ENCODE results near the gene PVR. TPM values are rescaled to one million over a fixed set of nuclear protein-coding genes. Genes with fewer than 3 reads are reported as not detected.
"Not testable (repeated sequence)": the region's sequence is repeated elsewhere in the genome, so short reads cannot be mapped to it uniquely, and the experiment has no call there.

PVR gene
- total RNA-seq, 1 experiment from 2014 or later = 52.1 TPM

GRCh38 chr19:44698492-44699201, 54.9 kb downstream of the PVR start, which contains the start of gene CEACAM16:
Gene CEACAM16, plus strand, starts transcription at chr19:44699151. Its CDS starts 2,306 bp downstream, at chr19:44701457.
- no peak for DNase-seq (ENCODE audit: low read depth)

DNA sequence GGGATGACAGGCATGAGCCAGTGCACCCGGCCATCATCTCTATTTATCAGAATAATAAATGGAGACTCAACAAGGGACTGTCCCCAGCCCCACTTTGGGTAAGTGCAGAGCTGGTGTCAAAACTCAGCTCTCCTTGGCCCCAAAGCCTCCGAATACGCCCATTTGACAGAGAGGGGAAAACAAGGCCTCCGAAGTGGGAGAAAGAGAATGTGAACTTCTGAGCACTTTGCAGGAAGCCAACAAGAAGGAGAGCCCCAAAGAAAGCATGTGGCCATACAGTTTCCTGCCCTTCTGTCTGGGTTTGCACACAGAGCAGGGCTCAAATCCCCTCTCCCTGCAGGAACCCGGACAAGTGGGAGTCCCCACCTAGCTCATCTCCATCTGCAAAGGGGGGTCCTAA, 56.8 kb downstream of the PVR start:
- DNase-seq (ENCODE audit: low read depth) = no peak

DNA sequence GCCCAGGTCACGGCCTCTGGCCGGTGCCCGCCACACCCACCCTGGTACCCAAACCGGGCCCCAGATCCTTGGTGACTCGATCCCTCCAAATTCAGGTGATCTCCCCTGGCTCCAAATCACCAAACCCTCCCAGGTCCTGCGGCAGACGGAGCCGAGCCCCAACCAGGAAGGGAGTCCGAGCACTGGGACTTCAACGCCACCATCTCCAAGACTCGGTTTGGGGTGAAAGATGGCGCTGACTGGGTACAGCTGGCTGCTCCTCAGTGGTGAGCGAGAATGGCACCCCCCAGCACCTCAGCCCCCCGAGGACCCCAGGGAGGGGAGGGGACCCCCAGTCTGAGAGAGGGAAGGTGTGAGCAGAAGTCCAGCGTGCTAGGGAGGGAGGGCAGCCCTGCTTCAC, 57.5 kb downstream of the PVR start:
- DNase-seq (ENCODE audit: low read depth) = no peak

DNA sequence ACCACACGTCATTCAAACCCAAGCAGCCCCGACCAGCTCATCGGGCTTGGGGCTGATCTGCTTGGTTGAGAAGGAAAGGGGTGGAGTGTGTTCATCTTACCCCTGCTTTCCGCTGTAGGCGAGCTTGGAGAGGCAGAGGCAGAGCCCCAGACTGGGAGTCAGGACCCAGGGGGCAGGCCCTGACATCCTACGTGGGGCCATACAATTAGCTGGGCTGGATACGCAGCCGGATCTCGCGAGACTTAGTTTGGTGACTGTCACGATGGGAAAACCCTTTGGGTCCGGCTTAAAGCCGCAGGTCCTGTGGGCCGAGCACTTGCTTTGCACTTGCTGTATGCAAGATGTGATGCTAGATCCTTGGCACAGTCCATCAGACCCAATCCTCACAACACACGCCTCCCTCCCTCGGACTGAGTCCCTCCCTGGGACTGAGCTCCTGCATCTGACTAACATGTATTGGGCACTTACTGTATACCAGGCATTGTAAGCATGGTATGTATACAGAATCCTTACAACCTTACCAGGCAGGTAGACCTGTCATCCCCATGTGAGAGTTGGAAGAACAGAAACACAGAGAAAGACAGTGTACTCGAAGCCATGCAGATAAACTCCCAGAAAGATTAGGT, 59.0 kb downstream of the PVR start:
- no peak for DNase-seq (ENCODE audit: low read depth)

DNA sequence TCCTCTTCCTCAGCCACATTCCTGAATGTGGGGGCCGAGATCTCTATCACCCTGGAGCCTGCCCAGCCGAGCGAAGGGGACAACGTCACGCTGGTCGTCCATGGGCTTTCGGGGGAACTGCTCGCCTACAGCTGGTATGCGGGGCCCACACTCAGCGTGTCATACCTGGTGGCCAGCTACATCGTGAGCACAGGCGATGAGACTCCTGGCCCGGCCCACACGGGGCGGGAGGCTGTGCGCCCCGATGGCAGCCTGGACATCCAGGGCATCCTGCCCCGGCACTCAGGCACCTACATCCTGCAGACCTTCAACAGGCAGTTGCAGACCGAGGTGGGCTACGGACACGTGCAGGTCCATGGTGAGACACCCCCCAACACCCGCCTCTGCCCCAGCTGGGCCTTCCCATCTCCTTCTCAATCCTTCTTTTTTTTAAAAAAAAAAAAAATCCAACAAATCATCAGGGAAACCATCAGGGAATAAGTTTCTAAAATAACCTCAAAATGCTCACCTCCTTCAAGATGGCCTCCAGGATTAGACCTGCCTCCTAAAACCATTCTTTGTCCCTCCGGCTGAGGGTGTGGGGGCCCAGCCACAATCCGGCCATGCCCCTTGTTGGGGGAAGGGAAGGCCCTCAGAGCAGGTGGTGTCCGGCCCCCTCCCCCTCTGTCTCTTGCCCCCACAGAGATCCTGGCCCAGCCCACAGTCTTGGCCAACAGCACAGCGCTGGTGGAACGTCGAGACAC, 59.8 kb downstream of the PVR start:
- DNase-seq (ENCODE audit: low read depth) = no peak

- DNase-seq (ENCODE audit: low read depth) = no peak
Observed at GRCh38 chr19:44704982-44705381, 61.3 kb downstream of the PVR start.

DNA sequence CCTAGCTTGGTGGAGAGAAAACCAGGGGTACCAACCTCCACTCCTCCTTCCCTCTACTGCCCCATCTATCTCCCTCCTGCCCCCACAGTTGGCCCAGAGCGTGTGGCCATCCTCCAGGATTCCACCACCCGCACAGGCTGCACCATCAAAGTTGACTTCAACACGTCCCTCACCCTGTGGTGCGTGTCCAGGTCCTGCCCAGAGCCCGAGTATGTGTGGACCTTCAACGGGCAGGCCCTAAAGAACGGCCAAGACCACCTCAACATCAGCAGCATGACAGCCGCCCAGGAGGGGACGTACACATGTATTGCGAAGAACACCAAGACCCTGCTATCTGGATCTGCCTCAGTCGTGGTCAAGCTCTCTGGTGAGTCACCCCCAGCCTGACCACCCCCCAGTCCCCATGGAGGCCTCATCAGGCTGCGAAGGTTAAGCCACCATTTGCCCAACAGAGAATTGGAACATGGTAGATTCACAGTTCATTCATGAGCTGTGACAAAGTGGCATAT, 61.8 kb downstream of the PVR start:
- DNase-seq (ENCODE audit: low read depth) = no peak

DNA sequence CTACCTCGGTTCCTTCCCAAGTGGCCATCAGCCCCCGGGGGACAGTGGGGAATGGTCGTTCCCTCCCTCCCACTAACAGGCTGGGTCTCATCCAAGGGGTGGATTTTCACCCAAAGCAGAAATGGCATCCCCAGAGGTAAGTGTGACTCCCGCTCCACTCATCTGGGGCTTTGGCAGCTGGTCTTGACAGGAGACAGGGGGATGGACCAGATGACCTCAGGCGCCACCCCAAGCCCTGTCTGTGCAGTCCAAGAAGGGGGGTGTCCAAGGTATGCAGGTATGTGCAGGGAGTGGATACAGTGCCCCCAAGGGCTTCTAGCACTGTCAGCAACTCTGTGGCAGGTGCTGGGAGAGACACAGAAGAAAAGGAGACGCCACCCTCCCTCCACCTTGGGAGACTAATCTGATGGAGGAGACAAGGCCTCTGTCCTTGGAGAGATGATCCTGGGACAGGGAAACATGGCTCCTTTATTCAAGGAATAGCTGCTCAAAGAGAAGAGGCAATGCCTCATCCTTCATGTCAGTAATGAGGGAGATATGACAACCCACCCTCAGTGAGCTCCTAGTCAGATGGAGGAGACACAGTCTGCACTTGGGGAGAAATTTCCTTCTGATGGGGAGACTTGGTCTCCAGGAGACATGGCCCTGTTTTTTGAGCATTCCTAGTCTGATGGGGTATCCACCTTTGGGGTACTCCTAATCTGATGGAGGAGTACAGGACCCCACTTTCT, 63.0 kb downstream of the PVR start:
- no peak for DNase-seq (ENCODE audit: low read depth)

DNA sequence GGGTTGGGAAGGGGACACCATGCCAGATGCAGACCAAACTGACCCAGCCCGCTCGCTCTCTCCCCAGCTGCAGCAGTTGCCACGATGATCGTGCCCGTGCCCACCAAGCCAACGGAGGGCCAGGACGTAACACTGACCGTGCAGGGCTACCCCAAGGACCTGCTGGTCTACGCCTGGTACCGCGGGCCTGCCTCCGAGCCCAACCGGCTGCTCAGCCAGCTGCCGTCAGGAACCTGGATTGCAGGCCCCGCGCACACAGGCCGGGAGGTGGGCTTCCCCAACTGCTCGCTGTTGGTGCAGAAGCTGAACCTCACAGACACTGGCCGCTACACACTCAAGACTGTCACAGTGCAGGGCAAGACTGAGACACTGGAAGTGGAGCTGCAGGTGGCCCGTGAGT, 64.1 kb downstream of the PVR start:
- no peak for DNase-seq (ENCODE audit: low read depth)

- no peak for DNase-seq (ENCODE audit: low read depth)
Observed at GRCh38 chr19:44708940-44709339, 65.2 kb downstream of the PVR start.

DNA sequence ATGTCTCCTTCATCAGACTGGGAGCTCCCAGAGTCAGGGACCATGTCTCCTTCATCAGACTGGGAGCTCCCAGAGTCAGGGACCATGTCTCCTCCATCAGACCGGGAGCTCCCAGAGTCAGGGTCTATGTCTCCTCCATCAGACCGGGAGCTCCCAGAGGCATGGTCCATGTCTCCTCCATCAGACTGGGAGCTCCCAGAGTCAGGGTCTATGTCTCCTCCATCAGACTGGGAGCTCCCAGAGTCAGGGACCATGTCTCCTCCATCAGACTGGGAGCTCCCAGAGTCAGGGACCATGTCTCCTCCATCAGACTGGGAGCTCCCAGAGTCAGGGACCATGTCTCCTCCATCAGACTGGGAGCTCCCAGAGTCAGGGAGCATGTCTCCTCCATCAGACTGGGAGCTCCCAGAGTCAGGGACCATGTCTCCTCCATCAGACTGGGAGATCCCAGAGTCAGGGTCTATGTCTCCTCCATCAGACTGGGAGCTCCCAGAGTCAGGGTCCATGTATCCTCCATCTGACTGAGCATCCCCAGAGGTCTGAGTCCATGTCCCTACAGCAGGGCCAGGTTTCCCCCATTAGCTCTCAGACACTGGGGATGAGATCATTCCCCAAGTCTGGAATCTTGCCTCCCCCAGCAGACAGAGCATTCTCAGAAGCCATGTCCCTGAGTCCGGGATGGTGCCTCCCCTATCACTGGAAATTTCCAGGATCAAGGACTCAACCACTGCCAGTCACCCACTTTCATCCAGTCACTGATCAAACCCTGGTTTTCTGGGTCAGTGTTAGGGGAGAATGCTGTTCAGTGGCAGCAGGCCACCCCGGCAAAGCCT, 65.9 kb downstream of the PVR start:
- DNase-seq (ENCODE audit: low read depth) = not testable (repeated sequence)

GRCh38 chr19:44710483-44710882, 66.8 kb downstream of the PVR start:
- DNase-seq (ENCODE audit: low read depth) = no peak

- DNase-seq (ENCODE audit: low read depth) = no peak
Observed at GRCh38 chr19:44712864-44713515, 69.3 kb downstream of the PVR start.

Other genes starting within 250 kb of the PVR start
- 1.4 and 2.2 TPM in 2 replicates for gene ZNF285, start 242.3 kb upstream of the PVR start, total RNA-seq (2014; rRNA removed)
- gene ZNF229, start 195.4 kb upstream of the PVR start, total RNA-seq (2014; rRNA removed) = 3.2 and 3.4 TPM in 2 replicates
- gene ZNF180, start 143.4 kb upstream of the PVR start, total RNA-seq (2014; rRNA removed) = 13.9 and 15.7 TPM in 2 replicates
- gene CEACAM20, start 114.2 kb upstream of the PVR start, total RNA-seq (2014; rRNA removed) = not detected in 2 replicates
- not detected in 2 replicates for gene IGSF23, start 30.3 kb upstream of the PVR start, total RNA-seq (2014; rRNA removed)
- gene CEACAM19, start 27.6 kb downstream of the PVR start, total RNA-seq (2014; rRNA removed) = 0.06 and 0.13 TPM in 2 replicates
- not detected in 2 replicates for gene CEACAM16, start 55.2 kb downstream of the PVR start, total RNA-seq (2014; rRNA removed)
- 10.0 and 18.1 TPM in 2 replicates for gene BCL3, start 104.8 kb downstream of the PVR start, total RNA-seq (2014; rRNA removed)
- gene CBLC, start 134.0 kb downstream of the PVR start, total RNA-seq (2014; rRNA removed) = not detected in 2 replicates
- 3.3 and 3.5 TPM in 2 replicates for gene BCAM, start 165.2 kb downstream of the PVR start, total RNA-seq (2014; rRNA removed)
- 68.4 and 79.6 TPM in 2 replicates for gene NECTIN2, start 202.4 kb downstream of the PVR start, total RNA-seq (2014; rRNA removed)
- gene TOMM40, start 247.3 kb downstream of the PVR start, total RNA-seq (2014; rRNA removed) = 154 and 190 TPM in 2 replicates

All from LHCN-M2 (cell line).